ENCODE results near the gene MYH7.

Gene MYH7

GRCh38 chr14:23365732-23366425 is 69.6 kb downstream of the MYH7 start:
- DNase-seq: no peak

GRCh38 chr14:23365036-23365731 is 70.3 kb downstream of the MYH7 start, which contains the start of gene EFS:
EFS (minus strand) TSS chr14:23365172; CDS start chr14:23365025, 147 bp downstream.
- no peak for DNase-seq

- no peak for DNase-seq
These were observed 71.1 kb downstream of the MYH7 start for GRCh38 chr14:23364164-23365035.

All from cerebellar nuclear complex (tissue), 1 donor.